GM18526 (cell line): ENCODE results near the gene DUSP8.

Experiments used
- POLR2A ChIP-seq: IDR thresholded peaks from 3 replicates; pipeline ENCODE4 v1.6.1; 2011; ENCODE audit not compliant: insufficient read length; ENCODE audit errors: extremely low read depth

Gene DUSP8

DNA sequence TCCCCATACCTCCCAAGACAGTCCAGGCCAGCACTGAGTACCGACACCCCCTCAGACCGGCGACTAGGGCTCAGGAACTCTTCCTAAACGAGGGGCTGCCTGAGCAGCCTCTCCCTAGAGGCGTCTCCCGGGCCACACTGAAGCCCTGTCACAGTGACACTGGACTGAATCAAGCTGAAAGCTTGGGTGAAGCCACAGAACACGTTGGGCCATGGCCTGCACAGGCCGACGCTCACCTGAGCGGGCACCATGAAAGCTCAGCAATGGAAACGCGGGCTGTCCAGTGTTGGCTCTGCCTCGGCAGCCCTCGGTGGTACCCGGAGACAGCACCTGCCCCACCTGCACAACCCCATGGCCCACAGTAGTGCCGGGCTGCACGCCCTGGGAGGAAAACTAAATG, 42.8 kb downstream of the DUSP8 start:
- TF ChIP-seq POLR2A, result no peak

DNA sequence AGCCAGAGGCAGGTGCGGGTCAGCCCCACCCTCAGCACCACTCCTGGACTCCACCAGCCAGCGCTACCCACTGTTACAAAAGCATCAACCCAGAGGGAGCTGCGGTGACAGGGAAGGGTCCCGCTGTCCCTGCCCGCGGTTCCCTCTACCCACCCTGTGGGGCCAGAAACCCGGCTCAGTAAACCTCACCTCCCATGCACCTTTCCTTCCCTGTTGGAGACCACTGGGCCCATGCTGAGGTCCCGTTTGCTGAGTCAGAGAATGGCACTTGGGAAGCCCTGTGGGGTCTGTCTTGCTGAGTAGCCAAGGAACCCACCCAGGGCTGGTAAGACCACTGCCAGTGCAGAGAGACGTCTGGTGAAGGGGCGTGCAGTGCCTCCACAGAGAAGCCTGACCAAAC, 43.4 kb downstream of the DUSP8 start:
- no peak for TF ChIP-seq POLR2A

DNA sequence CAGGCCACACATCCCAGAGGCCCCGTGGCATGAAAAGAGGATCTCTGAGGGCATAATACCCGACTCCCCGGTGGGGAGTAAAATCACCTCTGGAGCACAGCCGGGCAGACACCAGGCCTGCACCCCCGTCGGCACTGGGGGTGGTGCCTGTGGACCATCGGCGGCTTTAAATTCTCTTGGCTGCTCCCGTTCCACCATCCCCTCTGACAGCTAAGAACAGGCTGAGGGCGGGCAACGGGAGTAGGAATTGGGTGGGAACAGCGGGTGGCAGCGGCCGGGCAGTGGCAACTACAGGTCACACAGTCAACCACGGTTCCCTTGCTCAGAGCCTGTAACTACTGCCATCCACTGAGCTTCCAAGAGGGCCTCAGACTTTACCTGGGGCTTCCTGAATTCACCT, 45.3 kb downstream of the DUSP8 start:
- no peak for TF ChIP-seq POLR2A

DNA sequence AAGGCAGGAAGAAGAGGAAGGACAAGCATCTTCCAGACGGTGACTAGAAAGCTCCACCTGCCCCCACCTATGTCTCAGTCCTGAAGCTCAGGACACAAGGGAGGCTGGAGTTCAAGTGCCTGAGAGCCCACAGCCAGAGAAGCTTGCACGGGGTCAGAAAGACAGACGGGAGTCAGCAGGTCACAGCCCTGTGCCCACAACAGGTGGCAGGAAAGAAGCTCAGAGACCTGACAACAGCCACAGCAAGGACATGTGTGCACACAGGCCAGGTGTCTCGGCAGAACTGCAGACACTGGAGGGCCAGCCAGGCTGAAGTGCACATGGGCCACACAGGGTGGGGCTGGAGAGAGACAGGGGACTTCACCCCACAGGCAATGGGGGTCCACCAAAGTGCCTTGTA, 48.3 kb downstream of the DUSP8 start:
- no peak for TF ChIP-seq POLR2A

DNA sequence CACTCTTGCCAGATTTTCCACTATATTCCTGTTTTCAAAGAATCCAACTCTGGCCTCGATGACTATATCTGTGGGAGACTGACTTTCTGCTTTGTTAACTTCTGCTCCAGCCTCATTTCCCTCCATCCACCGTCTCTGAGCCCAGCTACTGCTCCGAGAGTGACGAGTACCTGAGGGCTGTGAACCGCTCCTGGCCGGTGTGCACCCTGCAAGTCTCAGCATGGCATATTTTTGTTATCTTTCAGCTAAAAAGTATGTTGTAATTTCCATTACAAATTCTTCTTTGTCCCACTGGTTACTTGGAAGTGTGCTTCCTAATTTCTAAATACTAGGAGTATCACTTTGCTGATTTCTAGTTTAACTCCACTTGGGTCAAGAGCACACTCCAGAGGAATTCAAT, 49.0 kb downstream of the DUSP8 start:
- TF ChIP-seq POLR2A, result no peak

DNA sequence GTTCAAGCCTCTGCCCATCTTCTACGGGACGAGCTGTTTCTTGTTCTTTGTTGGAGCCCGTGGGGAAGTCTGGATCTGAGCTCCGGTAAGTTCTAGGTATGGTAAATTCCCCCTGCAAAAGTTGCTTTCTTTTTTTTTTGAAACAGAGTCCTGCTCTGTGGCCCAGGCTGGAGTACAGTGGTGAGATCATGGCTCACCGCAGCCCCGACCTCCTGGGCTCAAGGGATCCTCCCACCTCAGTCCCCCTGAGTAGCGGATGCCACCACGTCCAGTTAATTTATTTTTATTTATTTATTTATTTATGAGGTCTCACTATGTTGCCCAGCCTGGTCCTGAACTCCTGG, 50.0 kb downstream of the DUSP8 start:
- no peak for TF ChIP-seq POLR2A

DNA sequence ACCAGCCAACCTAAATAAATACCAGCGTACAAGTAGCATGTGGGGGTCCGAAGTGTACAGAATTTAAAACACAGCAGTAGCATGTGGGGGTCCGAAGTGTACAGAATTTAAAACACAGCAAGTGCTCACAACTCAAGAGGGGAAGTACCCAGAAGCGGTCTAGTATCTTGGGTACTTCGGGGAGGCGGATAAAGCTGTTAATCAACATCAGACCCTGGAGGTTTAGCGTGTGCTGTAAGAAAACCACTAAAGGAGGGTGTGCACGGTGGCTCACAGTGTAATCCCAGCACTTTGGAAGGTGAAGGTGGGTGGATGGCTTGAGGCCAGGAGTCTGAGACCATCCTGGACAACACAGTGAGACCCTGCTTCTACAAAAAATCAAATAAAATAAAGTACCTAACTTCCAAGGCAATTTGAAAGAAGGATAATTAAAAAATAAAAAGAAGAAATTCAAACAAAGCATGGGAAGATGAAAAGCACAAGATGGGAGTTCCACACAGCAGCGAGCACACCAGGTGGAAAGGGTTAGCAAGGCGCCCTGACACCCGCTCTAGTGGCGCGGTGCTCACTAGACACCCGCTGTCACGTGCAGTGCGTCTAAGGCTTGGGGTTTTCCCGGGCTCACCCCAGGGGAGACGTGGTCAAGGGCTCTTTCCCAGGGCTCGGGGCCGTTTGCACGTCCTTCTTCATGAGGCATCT, 50.5 kb downstream of the DUSP8 start:
- peak; percentile 37 for TF ChIP-seq POLR2A

DNA sequence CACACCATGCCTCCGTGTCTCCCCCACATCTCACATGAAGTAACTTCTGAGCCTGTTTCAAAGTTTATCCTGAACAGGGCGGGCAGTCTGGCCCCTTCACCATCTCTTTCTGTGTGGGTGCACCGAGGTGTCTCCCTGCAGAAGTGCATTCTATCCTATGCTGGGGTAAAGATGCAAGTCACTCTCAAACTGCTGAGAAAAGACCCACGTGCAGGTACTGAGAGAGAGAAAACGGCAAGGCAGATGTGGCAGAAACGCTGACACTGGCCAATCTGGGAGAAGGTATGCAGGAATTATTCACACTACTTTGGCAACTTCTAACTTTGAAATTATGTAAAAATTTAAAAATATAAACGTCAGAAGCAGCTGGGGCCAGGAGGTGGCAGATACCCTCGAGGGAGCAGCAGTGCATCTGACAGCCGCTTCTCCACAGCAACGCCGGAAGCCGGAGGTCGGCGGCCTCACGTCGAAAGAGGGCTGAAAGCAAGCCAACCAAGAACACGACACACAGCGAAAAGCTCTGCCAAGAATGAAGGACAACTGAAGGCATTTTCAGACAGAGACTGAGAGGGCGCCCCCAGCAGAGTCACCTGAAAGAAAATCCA, 51.3 kb downstream of the DUSP8 start:
- no peak for TF ChIP-seq POLR2A

DNA sequence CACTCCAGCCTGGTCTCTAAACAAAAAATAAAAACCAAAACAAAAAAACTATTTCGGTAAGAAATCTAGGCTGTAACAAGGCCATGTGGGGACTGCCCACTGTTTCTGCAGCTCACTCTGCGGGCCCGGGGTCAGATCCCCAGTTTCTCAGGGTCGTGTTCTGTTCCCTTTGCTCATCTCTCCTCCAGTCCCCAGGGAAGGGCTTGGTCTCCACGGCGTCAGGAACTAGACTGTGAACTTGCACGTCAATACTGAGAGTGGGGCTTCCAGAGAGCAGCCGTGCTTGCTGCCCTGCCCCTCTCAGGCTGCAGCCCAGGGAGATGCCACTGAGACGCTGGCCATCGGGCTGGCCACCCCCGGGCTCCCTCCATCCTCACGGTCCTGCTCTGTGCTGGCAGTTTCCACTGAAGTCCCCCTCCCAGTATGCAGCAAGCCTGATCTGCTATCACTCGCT, 51.8 kb downstream of the DUSP8 start:
- no peak for TF ChIP-seq POLR2A

DNA sequence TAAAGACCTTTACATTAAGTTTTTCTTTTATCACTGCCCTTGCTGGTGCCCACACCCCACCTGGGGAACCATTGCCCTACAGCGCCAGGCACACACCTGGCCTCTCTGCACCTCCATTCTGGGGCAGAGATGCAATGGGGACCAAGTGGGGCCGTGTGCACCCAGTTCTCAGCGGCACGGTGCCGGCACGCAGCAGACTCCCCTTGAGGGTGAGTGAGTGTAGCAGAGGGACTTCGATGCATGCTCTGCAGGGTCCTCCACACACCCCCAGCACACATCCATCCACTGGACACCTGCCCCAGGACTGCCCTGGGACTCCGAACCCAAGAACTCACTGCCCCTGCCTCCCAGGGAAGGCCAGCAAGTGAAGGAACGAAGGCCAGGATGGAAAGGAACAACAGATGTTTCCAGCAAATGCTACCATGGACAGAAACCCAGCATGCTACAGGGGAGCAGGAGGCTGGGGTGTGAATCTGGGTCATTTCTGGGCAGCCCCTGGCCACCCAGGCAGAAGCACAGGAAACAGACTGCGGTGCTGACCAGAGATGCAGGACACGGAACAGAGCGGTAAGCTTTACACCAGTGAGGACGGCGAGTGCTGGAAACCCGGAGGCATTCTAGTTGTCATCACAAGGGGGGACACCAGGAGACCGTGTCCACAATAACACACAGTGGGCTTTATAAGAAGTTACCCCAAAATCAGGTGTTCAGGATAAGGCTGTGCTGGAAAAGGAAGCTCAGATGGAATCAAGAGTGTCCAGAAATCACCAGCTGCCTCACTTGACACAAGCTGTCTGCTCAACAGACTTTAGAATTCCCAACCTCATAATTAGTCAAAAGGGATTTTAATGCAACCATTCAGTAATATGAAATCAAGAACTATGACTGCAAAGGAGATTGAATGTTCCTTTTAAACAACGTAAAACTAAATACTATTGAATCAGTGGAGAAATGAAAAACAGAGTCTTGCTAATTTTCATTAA, 52.8 kb downstream of the DUSP8 start:
- no peak for TF ChIP-seq POLR2A

DNA sequence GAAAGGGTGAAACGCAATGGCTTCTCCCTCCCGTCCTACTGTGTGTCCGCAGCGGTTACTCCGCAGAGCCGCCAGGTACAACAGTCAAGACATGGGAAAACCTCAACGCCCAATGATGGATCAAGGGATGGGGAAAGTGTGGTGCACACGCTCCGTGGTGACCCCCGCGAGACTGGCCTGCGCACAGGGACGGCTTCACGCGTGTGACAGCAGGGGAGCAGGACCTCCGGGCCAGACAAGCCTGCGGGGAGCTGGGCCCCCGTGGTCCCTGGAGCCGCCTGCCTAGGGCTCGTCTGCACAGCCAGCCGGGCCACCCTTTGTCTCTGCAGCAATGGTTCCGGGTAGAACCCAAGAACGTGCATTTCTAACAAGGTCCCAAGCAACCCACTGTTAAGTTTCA, 53.8 kb downstream of the DUSP8 start:
- TF ChIP-seq POLR2A, result no peak

DNA sequence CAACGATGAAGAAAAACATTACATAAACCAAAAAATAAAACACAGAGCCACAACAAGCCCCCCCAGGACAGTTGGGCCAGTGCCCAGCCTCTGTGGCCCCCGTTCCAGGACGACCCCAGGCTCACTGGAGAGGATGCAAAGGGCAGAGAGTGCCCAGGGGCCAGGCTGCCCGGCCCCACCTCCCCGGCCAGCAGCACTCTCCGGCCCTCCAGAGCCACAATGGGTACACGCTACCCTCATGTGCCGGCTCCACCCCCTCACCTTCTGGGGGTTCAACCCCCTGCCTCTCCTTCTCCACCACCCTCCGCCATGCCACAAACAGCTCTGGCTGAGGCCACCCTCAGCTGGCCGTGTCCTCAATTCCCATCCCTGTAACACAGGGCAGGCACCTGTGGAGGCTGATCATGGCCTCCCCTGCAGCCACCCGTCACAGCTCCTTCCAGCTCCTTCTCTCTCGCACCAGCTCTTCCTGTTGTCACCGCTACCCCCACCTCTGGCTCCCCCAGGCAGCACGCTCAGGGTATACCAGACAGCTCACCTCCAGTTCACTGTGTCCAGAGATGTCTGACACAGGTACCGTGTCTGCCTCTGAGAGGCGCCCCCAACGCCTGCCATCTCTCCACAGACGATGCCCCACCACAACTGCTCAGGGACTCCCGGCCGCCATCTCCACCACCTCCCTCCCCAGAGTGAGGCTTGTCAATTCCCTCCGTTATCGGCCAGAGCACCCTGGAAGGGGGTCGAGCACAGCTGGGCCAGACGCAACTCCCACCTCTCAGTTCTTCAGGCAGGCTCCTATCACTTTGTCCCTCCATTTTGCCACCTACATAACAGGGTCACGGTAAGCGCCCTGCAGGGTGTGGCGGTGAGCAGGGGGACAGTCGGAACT, 54.7 kb downstream of the DUSP8 start:
- no peak for TF ChIP-seq POLR2A

DNA sequence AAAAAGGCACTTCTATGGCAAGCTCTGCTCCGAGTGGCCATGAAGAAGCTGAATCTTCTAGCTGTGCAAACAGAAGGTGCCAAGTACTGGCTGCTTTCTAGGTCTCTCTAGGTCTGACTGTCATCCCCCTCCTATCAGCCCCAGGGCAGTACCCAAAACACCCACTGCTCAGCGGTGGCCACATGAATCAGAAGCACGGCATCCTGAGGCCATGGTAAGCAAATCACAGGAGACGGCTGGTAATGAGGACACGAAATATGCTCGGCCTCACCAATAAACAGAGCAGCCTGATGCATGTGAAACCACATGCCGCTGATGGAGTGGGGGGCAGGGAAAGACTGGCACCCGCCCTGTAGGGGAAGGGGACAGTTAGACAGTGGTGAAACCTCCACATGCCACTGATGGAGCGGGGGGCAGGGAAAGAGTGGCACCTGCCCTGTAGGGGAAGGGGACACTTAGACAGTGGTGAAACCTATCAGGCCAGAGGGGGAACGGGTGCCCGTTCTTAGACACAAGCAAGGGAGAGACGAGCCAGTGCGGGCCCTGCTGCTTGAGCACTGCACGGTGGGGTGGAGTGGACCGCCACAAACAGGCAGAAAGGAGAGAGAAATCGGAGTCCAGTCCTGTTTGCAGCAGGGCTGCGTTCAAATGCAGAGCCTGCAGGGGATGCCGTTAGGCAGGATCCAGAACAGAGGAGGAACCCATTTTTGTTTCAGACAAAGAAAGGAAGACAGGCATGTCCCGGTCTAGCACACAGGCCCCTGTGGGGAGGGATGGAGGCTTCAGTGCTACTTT, 55.6 kb downstream of the DUSP8 start:
- TF ChIP-seq POLR2A, result no peak
